COLO668 (cell line): Measurements from ENCODE around the gene NKX2-3.

Source experiments
- DNase-seq: peaks from one replicate; lab custom pipeline; 2025; ENCODE audit not compliant: unreplicated experiment; lab: John Stamatoyannopoulos, UW

Gene NKX2-3

DNA sequence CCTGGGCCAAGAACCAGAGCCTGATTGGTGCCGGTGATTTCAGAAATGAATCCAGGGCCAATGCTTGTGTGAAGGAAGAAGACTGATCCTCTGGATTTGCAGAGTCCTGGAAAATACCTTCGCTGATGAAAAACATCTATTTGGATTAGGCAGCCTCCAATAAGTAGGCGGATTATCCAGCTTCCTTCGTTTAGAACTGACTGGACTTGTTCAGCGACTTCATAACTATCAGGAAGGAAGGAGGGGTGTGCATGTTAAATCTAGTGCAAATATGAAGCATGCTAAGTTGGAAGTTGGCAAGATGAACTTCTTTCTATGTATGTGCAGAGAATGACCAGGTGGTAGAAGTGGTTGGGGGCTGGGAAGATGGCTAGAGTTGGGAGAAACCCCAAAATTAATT is 41.0 kb downstream of the NKX2-3 start:
- DNase-seq = no peak

DNA sequence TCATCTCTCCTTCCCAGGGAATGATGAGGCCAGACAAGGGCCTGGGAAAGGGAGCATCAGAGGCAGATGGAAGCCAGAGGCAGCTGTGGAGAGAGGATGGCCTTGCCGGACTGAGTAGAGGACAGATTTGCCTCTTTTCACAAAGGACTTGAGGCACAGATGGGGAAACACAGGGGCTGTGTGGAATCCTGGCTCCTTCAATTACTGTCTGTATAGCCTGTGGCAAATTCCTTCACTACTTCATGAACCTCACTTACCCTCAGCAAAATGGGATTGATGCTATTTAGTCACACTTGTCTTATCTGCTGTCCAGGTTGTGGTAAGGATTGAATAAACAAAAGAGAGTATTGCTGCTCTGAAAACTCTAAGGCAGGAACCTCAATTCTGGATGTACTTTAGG is 47.2 kb downstream of the NKX2-3 start:
- DNase-seq = no peak

DNA sequence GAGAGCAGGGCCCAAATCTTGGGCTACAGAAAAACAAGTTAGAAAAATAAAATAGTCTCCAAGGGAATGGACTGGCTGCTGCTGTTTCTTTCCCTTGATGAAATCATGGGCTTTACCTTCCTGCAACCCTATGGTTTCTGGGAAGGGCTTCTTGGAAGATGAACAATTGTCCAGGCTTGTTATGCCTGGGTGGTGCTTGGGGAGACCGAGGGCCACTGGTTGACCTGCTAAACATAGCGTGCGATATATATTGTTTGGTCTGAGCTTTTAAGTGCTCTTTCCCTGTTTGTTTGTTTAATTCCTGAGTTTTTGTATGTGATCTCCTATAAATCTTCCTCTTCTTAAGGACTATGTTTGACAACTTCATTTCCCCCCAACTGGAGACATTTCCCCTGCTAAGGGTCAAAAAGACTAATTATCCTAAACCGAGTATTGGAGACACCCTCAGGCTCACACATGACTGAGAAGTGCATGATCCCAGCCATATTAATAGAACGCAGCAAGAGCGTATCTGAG is 49.6 kb downstream of the NKX2-3 start:
- no peak for DNase-seq

DNA sequence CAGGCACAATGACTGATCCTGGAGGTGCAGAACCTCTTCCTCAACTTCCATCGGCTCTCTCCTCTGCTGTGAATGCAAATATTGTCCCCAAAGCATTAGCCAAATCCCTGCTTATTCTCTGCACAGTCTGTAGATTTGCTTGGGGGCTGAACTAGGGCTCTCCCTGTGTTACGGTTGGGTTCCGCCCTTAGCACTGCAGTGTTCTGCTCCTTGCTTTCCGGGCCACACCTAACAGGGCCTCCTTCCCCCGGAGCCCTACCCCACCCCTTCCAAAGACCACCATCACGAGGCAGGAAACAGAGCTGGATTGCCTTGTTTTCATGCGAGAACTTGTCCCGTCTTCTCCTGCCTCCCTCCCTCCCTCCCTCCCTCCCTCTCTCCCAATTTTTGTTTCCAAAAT is 50.9 kb downstream of the NKX2-3 start:
- DNase-seq = no peak
